ENCODE results near the gene TBC1D22A.
"Not testable (repeated sequence)": the region's sequence is repeated elsewhere in the genome, so short reads cannot be mapped to it uniquely, and the experiment has no call there.

Gene TBC1D22A

GRCh38 chr22:47133061-47133969 lies 370.9 kb downstream of the TBC1D22A start:
- no peak for DNase-seq

DNA sequence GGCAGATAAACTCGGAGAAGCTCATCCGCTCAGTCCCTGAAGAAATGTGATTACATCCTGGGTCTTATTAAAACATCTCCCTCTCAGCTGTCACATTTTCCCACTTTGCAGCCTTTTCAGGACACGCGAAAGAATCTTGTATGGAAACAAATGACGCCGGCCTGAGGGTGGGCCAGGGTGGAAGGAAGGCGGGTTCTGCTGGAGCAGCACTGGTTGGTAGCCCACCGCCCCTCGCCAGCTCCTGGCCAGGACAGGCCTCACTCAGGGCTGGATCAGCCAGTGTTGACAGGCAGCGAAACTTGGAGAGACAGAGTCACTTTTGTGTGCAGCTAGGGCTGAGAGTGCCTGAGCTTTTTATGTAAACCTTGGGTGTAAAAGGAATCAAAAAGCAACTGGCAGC lies 371.8 kb downstream of the TBC1D22A start:
- DNase-seq, result no peak

GRCh38 chr22:47135338-47135737 lies 372.9 kb downstream of the TBC1D22A start:
- DNase-seq, result no peak

DNA sequence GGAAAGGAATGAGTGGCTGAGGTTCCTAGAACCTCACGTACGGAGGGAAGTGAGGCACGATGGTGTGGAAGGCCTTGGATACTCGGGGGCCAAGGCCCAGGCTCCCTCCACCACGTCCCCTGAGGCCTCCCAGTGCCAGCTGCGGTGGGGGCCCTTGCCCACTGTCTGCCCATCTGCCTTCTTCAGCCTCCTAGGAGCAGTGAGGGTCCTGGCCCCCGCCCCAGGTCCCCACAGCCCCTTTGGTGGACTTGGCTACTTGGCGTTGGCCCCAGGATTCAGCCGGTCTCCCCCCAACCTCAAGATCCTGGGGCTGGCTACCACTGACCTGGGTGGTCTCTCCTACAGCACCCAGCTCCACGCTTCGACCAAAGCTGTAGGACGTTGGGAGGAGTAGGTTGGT lies 373.6 kb downstream of the TBC1D22A start:
- DNase-seq, result no peak

DNA sequence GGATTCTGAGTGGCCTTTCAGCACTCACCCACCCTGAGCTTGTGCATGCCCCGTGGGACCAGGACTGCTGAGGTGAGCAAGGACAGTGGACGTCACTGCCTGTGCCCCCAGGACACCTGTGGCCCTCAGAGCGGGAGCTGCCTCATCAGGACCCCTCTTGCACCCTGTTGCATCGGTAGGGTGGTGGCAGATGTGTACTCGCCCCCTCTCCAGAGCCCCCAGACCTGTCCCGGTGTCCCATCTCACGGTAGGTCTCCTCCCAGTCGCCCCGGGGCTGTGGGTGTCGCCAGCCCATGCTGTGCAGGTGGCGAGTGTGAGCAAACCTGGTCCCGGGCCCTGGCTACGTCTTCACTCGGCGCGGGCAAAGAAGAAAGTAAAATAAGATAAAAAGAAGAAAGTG lies 374.2 kb downstream of the TBC1D22A start:
- DNase-seq, result no peak

GRCh38 chr22:47139013-47139789 lies 376.8 kb downstream of the TBC1D22A start:
- DNase-seq, result no peak

- no peak for DNase-seq
Observed at GRCh38 chr22:47139790-47140119, 377.3 kb downstream of the TBC1D22A start.

GRCh38 chr22:47140975-47141374 lies 378.5 kb downstream of the TBC1D22A start:
- not testable (repeated sequence) for DNase-seq

GRCh38 chr22:47142427-47143046 lies 380.1 kb downstream of the TBC1D22A start:
- no peak for DNase-seq

GRCh38 chr22:47143249-47143938 lies 380.9 kb downstream of the TBC1D22A start:
- no peak for DNase-seq

- no peak for DNase-seq
Observed at GRCh38 chr22:47144076-47144765, 381.8 kb downstream of the TBC1D22A start.

GRCh38 chr22:47144791-47145425 lies 382.5 kb downstream of the TBC1D22A start:
- DNase-seq, result no peak

GRCh38 chr22:47145883-47146282 lies 383.4 kb downstream of the TBC1D22A start:
- DNase-seq, result no peak

DNA sequence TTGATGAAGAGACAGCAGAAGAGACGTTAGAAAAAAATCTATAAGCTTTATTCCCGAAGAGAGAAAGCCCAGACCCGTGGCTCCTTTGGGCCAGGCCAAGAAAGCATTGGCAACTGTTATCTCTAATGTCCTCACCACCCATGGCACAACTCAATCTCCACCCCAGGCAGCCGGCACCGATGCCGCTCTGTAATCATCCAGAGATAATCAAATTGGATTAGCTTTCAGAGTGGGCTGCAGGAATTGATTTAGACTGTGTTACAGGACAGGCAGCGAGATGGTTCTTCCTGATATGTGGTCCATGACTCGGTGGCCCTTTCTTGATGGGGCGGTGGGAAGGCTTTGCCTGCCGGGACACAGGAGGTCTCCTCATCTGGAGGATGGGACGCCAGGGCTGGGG lies 383.9 kb downstream of the TBC1D22A start:
- DNase-seq, result no peak

- DNase-seq, result no peak
Observed at GRCh38 chr22:47146941-47147340, 384.5 kb downstream of the TBC1D22A start.

- no peak for DNase-seq
Observed at GRCh38 chr22:47147572-47147971, 385.1 kb downstream of the TBC1D22A start.

DNA sequence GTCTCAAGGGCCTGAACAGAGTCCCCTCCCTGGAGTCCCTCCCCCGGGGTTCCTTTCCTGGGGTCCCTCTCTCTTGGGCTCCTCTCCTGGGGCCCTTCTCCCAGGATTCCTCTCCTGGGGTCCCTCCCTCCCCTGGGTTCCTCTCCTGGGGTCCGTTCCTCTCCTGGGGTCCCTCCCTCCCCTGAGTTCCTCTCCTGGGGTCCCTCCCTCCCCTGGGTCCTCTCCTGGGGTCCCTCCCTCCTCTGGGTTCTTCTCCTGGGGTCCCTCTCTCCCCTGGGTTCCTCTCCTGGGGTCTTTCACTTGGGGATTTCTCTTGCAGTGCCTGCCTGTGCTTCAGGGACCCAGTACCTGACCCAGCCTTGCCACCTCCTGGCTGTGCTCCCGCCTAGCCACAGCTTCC lies 386.1 kb downstream of the TBC1D22A start:
- DNase-seq, result no peak

- DNase-seq, result no peak
Observed at GRCh38 chr22:47148956-47149728, 386.7 kb downstream of the TBC1D22A start.

- no peak for DNase-seq
Observed at GRCh38 chr22:47149976-47150375, 387.5 kb downstream of the TBC1D22A start.

DNA sequence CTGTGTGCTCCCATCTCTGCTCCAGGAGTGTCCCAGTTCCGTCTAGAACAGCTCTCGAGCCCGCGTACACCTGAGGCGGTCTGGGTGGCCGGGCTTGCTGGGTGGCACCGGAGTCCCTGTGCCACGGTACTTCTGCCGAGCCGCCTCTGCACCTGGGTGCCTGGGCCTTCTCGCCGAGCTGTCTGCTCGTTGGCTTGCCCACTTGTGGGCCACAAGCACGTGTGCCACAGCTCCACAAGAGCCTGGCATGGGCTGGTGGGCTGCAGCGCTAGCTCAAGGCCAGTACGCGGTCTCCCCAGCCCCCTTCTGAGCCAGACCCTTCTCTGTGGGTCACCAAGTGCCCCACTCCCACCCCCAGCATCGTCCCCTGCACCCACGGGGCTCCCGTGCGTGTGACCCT lies 388.0 kb downstream of the TBC1D22A start:
- no peak for DNase-seq

DNA sequence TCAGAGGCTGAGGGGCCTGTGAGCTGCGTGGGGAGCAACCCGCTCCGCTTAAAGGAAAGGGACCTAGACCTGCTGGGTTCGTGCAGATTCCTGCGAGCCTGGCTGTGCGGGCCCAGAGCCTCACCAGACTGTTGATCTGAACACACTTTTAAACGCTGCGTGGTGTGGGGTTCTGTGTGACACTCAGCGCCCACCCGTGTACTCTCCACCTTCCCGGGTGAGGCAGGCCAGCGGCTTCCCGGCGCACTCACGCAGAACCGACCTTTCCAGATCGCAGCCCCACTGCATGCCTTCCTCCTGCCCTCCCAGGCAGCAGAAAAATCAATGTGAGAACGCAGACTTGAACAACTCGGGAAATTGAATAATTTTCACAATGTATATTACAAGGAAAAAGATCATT lies 388.6 kb downstream of the TBC1D22A start:
- DNase-seq, result no peak
